Neural cell (in vitro differentiated cells): ENCODE measurements around the gene FSHR. TPM values are rescaled to one million over a fixed set of nuclear protein-coding genes. Genes with fewer than 3 reads are reported as not detected.

Source experiments
- H2AFZ ChIP-seq: fragments of 200-600, 300-800 bp; sonication (generic), shearing (Covaris generic); 2 replicates; pipeline ENCODE4 v1.6.0; 2014; ENCODE audit warnings: low read depth, mild to moderate bottlenecking, antibody characterized with exemption, low read length, moderate library complexity
- H3F3A ChIP-seq: fragments of 200-600 bp; shearing (Covaris generic); 2 replicates; pipeline ENCODE4 v1.6.1; 2016; ENCODE audit warnings: mild to moderate bottlenecking, moderate library complexity, mixed read lengths, antibody characterized with exemption, low read length; ENCODE audit not compliant: insufficient read depth, poor library complexity, severe bottlenecking
- H3K27ac ChIP-seq: fragments of 200-600, 300-800 bp; sonication (generic), shearing (Covaris generic); 2 replicates; pipeline ENCODE4 v1.5.1; 2014; ENCODE audit warnings: mild to moderate bottlenecking, low read length, moderate library complexity
- H3K27me3 ChIP-seq: fragments of 300-800, 200-600 bp; sonication (generic), shearing (Covaris generic); 2 replicates; pipeline ENCODE4 v1.6.0; 2014; ENCODE audit warnings: mild to moderate bottlenecking, low read depth, low read length, moderate library complexity; ENCODE audit not compliant: insufficient read depth
- H3K36me3 ChIP-seq: fragments of 300-800, 200-600 bp; sonication (generic), shearing (Covaris generic); 2 replicates; pipeline ENCODE4 v1.5.1; 2014; ENCODE audit warnings: mild to moderate bottlenecking, antibody characterized with exemption, low read length, moderate library complexity; ENCODE audit not compliant: insufficient read depth
- H3K4me2 ChIP-seq: fragments of 300-800, 200-600 bp; sonication (generic), shearing (Covaris generic); 2 replicates; pipeline ENCODE4 v1.6.0; 2014; ENCODE audit warnings: mild to moderate bottlenecking, low read length
- H3K4me3 ChIP-seq: fragments of 300-800, 200-600 bp; sonication (generic), shearing (Covaris generic); 2 replicates; pipeline ENCODE4 v1.5.1; 2014; ENCODE audit warnings: mild to moderate bottlenecking, low read length, moderate library complexity
- H3K79me2 ChIP-seq: fragments of 200-600 bp; shearing (Covaris generic); replicated peaks from 2 replicates; pipeline ENCODE4 v1.6.0; 2014; ENCODE audit warnings: mild to moderate bottlenecking, low read length, moderate library complexity; ENCODE audit not compliant: insufficient read depth
- H3K9ac ChIP-seq: fragments of 300-800, 200-600 bp; sonication (generic), shearing (Covaris generic); 2 replicates; pipeline ENCODE4 v1.6.1; 2016; ENCODE audit warnings: mild to moderate bottlenecking, low read length, mixed read lengths
- H3K9me2 ChIP-seq: fragments of 200-600 bp; shearing (Covaris generic); 2 replicates; pipeline ENCODE4 v1.6.1; 2016; ENCODE audit warnings: mild to moderate bottlenecking, low read length, mixed read lengths; ENCODE audit not compliant: insufficient read depth
- H3K9me3 ChIP-seq: fragments of 200-600, 300-800 bp; sonication (generic), shearing (Covaris generic); 2 replicates; pipeline ENCODE4 v1.6.1; 2016; ENCODE audit warnings: mild to moderate bottlenecking, mixed run types, low read length, moderate library complexity, mixed read lengths
- H4K20me1 ChIP-seq: fragments of 200-600 bp; shearing (Covaris generic); 2 replicates; pipeline ENCODE4 v1.6.1; 2016; ENCODE audit warnings: mild to moderate bottlenecking, mixed run types; ENCODE audit not compliant: insufficient read depth
- EP300 ChIP-seq: fragments of 450-650 bp; conservative IDR thresholded peaks from 2 replicates; pipeline ENCODE4 v1.6.1; 2014; ENCODE audit warnings: antibody characterized with exemption, mild to moderate bottlenecking, moderate library complexity; ENCODE audit not compliant: poor library complexity, severe bottlenecking
- EZH2 ChIP-seq: fragments of 200-600, 300-800 bp; shearing (Covaris generic), sonication (generic); IDR thresholded peaks from 2 replicates; pipeline ENCODE4 v1.6.1; 2014; ENCODE audit warnings: antibody characterized with exemption, low read length, borderline replicate concordance, mild to moderate bottlenecking; ENCODE audit not compliant: insufficient read depth, poor library complexity, severe bottlenecking
- MXI1 ChIP-seq: fragments of 450-650 bp; conservative IDR thresholded peaks from 2 replicates; pipeline ENCODE4 v1.6.1; 2014; ENCODE audit warnings: antibody characterized with exemption, mild to moderate bottlenecking; ENCODE audit not compliant: poor library complexity, severe bottlenecking
- POLR2AphosphoS5 ChIP-seq: IDR thresholded peaks from 2 replicates; pipeline ENCODE4 v1.6.1; 2012
- RAD21 ChIP-seq: fragments of 450-650 bp; conservative IDR thresholded peaks from 2 replicates; pipeline ENCODE4 v1.6.1; 2014; ENCODE audit warnings: antibody characterized with exemption, mild to moderate bottlenecking, moderate library complexity
- SMC3 ChIP-seq: fragments of 450-650 bp; conservative IDR thresholded peaks from 2 replicates; pipeline ENCODE4 v1.6.1; 2014; ENCODE audit warnings: antibody characterized with exemption, mild to moderate bottlenecking, moderate library complexity; ENCODE audit not compliant: poor library complexity
- TAF1 ChIP-seq: IDR thresholded peaks from 2 replicates; pipeline ENCODE4 v1.6.1; 2012; ENCODE audit warnings: low read depth
- polyA plus RNA-seq: library from polyadenylated mRNA; depleted of rRNA; stranded (reverse); fragments of >200 nt; gene quantifications from 2 replicates; pipeline ENCODE4 v1.2.3, GENCODE V29; 2014
- TF ChIP-seq, protein P1 (sequence below): fragments of 450-650 bp; IDR thresholded peaks from 2 replicates; pipeline ENCODE4 v1.5.1; 2014; ENCODE audit warnings: antibody characterized with exemption, mild to moderate bottlenecking, moderate library complexity; ENCODE audit not compliant: poor library complexity, severe bottlenecking
- TF ChIP-seq, protein P2 (sequence below): IDR thresholded peaks from 2 replicates; pipeline ENCODE4 v1.6.1; 2012; ENCODE audit warnings: borderline replicate concordance

The FSHR gene
- polyA plus RNA-seq, 1 donor from 2014 or later, result not detected

DNA sequence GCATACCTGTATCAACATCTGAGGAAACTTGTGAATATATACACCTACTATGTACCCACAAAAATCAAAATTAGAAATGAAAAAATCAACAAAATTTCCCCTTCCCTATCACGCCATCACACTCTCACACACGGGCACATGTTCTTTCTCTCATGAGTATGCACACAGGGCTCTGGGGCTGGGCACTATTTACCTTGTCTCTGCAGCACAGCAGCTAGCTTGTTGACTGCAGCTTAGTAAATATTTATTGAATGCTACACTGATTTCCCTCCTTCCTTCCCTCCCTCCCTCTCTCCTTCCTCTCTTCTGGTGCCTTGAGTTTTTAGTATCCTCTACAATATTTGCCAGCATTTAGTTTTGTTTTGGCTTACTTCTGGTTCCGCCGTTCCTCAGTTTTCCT is 216.1 kb downstream of the FSHR start:
- no peaks in the 10 kb centered on the region for H3K9me2 ChIP-seq
- no peaks in the 10 kb centered on the region for H3K36me3 ChIP-seq
- no peak overlapping the region for H3K27ac ChIP-seq
- H3K9ac ChIP-seq, result no peak overlapping the region
- H3K4me3 ChIP-seq, result no peak overlapping the region
- H2AFZ ChIP-seq, result no peak overlapping the region
- no peaks in the 10 kb centered on the region for H4K20me1 ChIP-seq
- TF ChIP-seq EP300, result no peak
- no peak for TF ChIP-seq SMC3
- TF ChIP-seq POLR2AphosphoS5, result no peak
- no peak for TF ChIP-seq MXI1
- no peak for TF ChIP-seq RAD21
- TF ChIP-seq EZH2, result no peak
- TF ChIP-seq, protein P1, sequence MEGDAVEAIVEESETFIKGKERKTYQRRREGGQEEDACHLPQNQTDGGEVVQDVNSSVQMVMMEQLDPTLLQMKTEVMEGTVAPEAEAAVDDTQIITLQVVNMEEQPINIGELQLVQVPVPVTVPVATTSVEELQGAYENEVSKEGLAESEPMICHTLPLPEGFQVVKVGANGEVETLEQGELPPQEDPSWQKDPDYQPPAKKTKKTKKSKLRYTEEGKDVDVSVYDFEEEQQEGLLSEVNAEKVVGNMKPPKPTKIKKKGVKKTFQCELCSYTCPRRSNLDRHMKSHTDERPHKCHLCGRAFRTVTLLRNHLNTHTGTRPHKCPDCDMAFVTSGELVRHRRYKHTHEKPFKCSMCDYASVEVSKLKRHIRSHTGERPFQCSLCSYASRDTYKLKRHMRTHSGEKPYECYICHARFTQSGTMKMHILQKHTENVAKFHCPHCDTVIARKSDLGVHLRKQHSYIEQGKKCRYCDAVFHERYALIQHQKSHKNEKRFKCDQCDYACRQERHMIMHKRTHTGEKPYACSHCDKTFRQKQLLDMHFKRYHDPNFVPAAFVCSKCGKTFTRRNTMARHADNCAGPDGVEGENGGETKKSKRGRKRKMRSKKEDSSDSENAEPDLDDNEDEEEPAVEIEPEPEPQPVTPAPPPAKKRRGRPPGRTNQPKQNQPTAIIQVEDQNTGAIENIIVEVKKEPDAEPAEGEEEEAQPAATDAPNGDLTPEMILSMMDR, result no peak
- TF ChIP-seq TAF1, result no peak
- TF ChIP-seq, protein P2, sequence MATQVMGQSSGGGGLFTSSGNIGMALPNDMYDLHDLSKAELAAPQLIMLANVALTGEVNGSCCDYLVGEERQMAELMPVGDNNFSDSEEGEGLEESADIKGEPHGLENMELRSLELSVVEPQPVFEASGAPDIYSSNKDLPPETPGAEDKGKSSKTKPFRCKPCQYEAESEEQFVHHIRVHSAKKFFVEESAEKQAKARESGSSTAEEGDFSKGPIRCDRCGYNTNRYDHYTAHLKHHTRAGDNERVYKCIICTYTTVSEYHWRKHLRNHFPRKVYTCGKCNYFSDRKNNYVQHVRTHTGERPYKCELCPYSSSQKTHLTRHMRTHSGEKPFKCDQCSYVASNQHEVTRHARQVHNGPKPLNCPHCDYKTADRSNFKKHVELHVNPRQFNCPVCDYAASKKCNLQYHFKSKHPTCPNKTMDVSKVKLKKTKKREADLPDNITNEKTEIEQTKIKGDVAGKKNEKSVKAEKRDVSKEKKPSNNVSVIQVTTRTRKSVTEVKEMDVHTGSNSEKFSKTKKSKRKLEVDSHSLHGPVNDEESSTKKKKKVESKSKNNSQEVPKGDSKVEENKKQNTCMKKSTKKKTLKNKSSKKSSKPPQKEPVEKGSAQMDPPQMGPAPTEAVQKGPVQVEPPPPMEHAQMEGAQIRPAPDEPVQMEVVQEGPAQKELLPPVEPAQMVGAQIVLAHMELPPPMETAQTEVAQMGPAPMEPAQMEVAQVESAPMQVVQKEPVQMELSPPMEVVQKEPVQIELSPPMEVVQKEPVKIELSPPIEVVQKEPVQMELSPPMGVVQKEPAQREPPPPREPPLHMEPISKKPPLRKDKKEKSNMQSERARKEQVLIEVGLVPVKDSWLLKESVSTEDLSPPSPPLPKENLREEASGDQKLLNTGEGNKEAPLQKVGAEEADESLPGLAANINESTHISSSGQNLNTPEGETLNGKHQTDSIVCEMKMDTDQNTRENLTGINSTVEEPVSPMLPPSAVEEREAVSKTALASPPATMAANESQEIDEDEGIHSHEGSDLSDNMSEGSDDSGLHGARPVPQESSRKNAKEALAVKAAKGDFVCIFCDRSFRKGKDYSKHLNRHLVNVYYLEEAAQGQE, result no peak
- H3K4me2 ChIP-seq, result no peak overlapping the region
- no peaks in the 10 kb centered on the region for H3K9me3 ChIP-seq
- no peaks in the 10 kb centered on the region for H3K27me3 ChIP-seq
- H3K79me2 ChIP-seq, result no peaks in the 10 kb centered on the region
- H3F3A ChIP-seq, result no peaks in the 10 kb centered on the region

DNA sequence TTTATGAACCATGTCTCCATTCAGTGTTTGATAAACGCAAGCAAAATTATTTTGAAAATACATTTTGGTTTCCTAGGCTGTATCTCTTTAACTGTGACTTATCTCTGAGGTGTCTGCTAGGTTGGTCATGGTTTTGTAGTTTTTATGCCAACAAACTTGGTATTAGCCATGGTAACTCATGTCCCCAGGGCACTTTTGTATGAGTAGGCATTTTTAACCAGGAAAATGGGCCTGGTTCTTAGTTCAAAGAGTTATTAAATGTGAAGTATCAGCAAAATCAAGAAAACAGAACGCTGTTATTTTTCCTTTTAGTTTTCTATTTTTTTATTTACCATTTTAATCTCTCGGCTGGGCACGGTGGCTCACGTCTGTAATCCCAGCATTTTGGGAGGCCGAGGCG is 219.5 kb downstream of the FSHR start:
- H3K9ac ChIP-seq, result no peak overlapping the region
- no peaks in the 10 kb centered on the region for H3K9me3 ChIP-seq
- no peak overlapping the region for H3K27ac ChIP-seq
- no peak overlapping the region for H2AFZ ChIP-seq
- H3K4me2 ChIP-seq, result no peak overlapping the region
- no peak for TF ChIP-seq RAD21
- no peak overlapping the region for H3K4me3 ChIP-seq
- no peaks in the 10 kb centered on the region for H3K27me3 ChIP-seq
- no peaks in the 10 kb centered on the region for H3F3A ChIP-seq
- no peaks in the 10 kb centered on the region for H4K20me1 ChIP-seq
- no peaks in the 10 kb centered on the region for H3K79me2 ChIP-seq
- H3K9me2 ChIP-seq, result no peaks in the 10 kb centered on the region
- H3K36me3 ChIP-seq, result no peaks in the 10 kb centered on the region

DNA sequence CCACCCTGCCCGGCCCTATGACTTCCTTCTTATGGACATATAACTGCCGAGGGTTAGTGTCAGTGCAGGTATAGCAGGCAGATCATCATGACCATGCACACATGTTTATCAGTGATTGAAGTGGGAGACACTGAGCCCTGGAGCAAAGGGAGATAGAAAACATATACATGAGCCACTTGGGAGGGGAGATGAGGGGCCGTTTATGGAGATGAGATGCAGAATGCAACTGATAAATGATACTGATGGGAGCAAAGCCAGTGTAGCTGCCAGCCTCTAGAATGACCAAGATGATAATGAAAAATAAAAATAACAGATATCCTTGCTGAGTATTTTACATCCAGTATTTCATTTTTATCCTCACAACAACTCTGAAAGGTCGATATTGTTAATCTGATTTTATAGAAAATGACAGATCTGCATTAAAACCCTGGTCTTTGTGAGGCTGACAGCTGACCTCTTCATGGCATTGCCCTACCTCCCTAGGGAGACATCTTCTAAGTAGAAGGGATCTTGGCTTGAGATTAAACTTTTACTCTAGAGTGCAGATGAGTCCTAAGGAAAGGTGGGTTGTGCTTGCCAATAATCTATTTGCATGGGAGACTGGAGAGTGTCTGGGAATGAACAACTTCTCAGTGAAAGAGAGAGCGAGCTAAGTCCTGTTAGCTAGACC is 220.4 kb downstream of the FSHR start:
- no peaks in the 10 kb centered on the region for H3K36me3 ChIP-seq
- TF ChIP-seq SMC3, result no peak
- TF ChIP-seq, protein P1, result no peak
- TF ChIP-seq TAF1, result no peak
- no peak for TF ChIP-seq EP300
- TF ChIP-seq, protein P2, result no peak
- no peak for TF ChIP-seq RAD21
- TF ChIP-seq MXI1, result no peak
- TF ChIP-seq POLR2AphosphoS5, result no peak
- TF ChIP-seq EZH2, result no peak
- no peaks in the 10 kb centered on the region for H4K20me1 ChIP-seq
- no peaks in the 10 kb centered on the region for H3K27me3 ChIP-seq
- no peaks in the 10 kb centered on the region for H3K79me2 ChIP-seq
- no peak overlapping the region for H3K9ac ChIP-seq
- H3K9me2 ChIP-seq, result no peaks in the 10 kb centered on the region
- H3K9me3 ChIP-seq, result no peaks in the 10 kb centered on the region
- no peak overlapping the region for H2AFZ ChIP-seq
- H3K4me2 ChIP-seq, result no peak overlapping the region
- H3K4me3 ChIP-seq, result no peak overlapping the region
- H3F3A ChIP-seq, result no peaks in the 10 kb centered on the region
- no peak overlapping the region for H3K27ac ChIP-seq
